Sigmoid colon (tissue), 4 donors: ENCODE measurements around the gene TMEM181.

Experiments used
- CTCF ChIP-seq, 4 experiments: fragments of 450-650 bp in 3 of 4; fragments of 200-600 bp in 1 of 4; IDR thresholded peaks; one replicate each; pipeline ENCODE4 v1.5.1; 2016 to 2019; ENCODE audit warnings: antibody characterized with exemption in 4 of 4, mild to moderate bottlenecking in 3 of 4, moderate library complexity in 2 of 4
- EP300 ChIP-seq, 4 donors: sonication (generic); formaldehyde crosslinking; IDR thresholded peaks; one replicate each; pipeline ENCODE4 v1.6.1; 2017; ENCODE audit warnings: antibody characterized with exemption in 4 of 4
- POLR2A ChIP-seq, 2 donors: fragments of 450-650 bp; IDR thresholded peaks; one replicate each; pipeline ENCODE4 v1.6.1; 2016; ENCODE audit warnings: antibody characterized with exemption in 2 of 2, mild to moderate bottlenecking in 2 of 2, moderate library complexity in 2 of 2
- POLR2AphosphoS5 ChIP-seq, 4 donors: sonication (generic); formaldehyde crosslinking; IDR thresholded peaks; one replicate each; pipeline ENCODE4 v1.6.1; 2017; ENCODE audit warnings: antibody characterized with exemption in 4 of 4

GRCh38 chr6:158591134-158591809 is 31.4 kb downstream of the TMEM181 start:
- TF ChIP-seq POLR2A (IDR thresholded peaks at IDR 0.05) (no peak), CTCF (IDR thresholded peaks at IDR 0.05) (no peak), POLR2AphosphoS5 (IDR thresholded peaks at IDR 0.05) (no peak), EP300 (IDR thresholded peaks at IDR 0.05) (no peak)
